Ovary (tissue), 3 donors: ENCODE measurements around the gene GSTO2.

ENCODE experiments used
- CTCF ChIP-seq, 3 donors: fragments of 450-650 bp in 2 of 3; fragments of 200-600 bp in 1 of 3; IDR thresholded peaks; one replicate each; pipeline versions ENCODE4 v1.5.1 to v1.8.0; 2016 to 2022; ENCODE audit warnings: antibody characterized with exemption in 3 of 3, mild to moderate bottlenecking in 1 of 3
- EP300 ChIP-seq: sonication (generic); formaldehyde crosslinking; IDR thresholded peaks from one replicate; pipeline ENCODE4 v1.6.1; 2017; ENCODE audit warnings: antibody characterized with exemption
- POLR2A ChIP-seq: fragments of 450-650 bp; IDR thresholded peaks from one replicate; pipeline ENCODE4 v1.6.1; 2017; ENCODE audit warnings: antibody characterized with exemption, mild to moderate bottlenecking, moderate library complexity
- donor health status: DM: no; HTN: no; CAD: no.

GRCh38 chr10:104350127-104350635, 81.2 kb downstream of the GSTO2 start:
- TF ChIP-seq CTCF (IDR thresholded peaks at IDR 0.05), result peak; percentile 45 to 91 (median 74)
- TF ChIP-seq POLR2A, result no peak
- TF ChIP-seq EP300, result no peak
